Hepatocyte (in vitro differentiated cells): Measurements from ENCODE around the gene MGAT5.

Experiments used
- CTCF ChIP-seq: fragments of 200-600 bp; sonication (generic); IDR thresholded peaks from 2 replicates; pipeline ENCODE4 v1.5.1; 2016; ENCODE audit warnings: antibody characterized with exemption, mild to moderate bottlenecking; ENCODE audit not compliant: poor library complexity
- EZH2phosphoT487 ChIP-seq: fragments of 200-600 bp; sonication (generic); IDR thresholded peaks from one replicate; pipeline ENCODE4 v1.6.1; 2018; ENCODE audit warnings: antibody characterized with exemption, mild to moderate bottlenecking, low read depth, moderate library complexity; ENCODE audit not compliant: unreplicated experiment, severe bottlenecking

- TF ChIP-seq EZH2phosphoT487 (no peak), CTCF (no peak)
Measured at GRCh38 chr2:134262684-134263083, 8.8 kb downstream of the MGAT5 start.
